AG10803 (cell line): Measurements from ENCODE around the gene MPI.

Experiments
- DNase-seq: peaks from one replicate; pipeline ENCODE4 v3.0.0; 2010; ENCODE audit warnings: low read depth
- H3K4me3 ChIP-seq: 2 replicates; pipeline ENCODE4 v1.5.1; 2011; ENCODE audit warnings: mild to moderate bottlenecking, low read length, control low read depth
- TF ChIP-seq, protein P1 (sequence below): conservative IDR thresholded peaks from 2 replicates; pipeline ENCODE4 v1.5.1; 2011; ENCODE audit warnings: mild to moderate bottlenecking, low read length, control low read depth, inconsistent platforms

MPI gene

DNA sequence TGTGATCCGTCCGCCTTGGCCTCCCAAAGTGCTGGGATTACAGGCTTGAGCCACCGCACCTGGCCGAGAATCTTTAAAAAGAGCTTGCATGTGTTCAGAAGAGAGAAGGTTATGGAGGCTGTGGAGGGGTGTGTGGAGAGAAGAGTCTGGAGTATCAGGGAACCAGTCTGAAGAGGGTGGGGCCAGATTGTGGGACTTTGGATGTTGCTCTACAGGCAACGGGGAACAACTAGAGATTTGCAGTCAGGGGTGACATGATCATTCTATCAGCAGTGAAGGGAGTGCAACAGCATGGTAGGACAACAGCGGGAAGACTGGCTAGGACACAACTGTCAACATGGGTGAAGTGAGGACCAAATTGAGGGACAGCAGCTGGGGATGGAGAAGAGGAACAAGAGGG lies 25.5 kb upstream of the MPI start:
- no peak for DNase-seq
- TF ChIP-seq, protein P1, sequence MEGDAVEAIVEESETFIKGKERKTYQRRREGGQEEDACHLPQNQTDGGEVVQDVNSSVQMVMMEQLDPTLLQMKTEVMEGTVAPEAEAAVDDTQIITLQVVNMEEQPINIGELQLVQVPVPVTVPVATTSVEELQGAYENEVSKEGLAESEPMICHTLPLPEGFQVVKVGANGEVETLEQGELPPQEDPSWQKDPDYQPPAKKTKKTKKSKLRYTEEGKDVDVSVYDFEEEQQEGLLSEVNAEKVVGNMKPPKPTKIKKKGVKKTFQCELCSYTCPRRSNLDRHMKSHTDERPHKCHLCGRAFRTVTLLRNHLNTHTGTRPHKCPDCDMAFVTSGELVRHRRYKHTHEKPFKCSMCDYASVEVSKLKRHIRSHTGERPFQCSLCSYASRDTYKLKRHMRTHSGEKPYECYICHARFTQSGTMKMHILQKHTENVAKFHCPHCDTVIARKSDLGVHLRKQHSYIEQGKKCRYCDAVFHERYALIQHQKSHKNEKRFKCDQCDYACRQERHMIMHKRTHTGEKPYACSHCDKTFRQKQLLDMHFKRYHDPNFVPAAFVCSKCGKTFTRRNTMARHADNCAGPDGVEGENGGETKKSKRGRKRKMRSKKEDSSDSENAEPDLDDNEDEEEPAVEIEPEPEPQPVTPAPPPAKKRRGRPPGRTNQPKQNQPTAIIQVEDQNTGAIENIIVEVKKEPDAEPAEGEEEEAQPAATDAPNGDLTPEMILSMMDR = no peak

DNA sequence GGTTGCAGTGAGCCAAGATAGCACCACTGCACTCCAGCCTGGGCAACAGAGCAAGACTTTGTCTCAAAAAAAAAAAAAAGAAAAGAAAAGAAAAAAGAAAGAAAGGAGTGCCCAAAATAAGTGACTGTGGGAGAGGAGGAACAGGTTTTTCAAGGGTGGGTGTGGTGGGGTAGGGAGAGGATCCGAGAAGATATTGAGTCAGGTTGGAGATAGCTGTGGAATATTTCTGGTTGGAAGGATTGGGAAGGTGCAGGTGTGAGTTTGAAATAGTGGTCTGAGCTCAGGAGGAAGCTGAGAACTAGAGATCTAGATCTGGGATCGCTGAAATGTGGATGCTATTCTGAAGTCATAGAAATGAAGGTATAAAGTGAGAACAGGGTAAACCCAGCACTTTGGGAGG lies 24.5 kb upstream of the MPI start:
- no peak for DNase-seq

More for the DNA sequence above, 25.5 kb upstream of the MPI start:
- no peak overlapping the region for H3K4me3 ChIP-seq

DNA sequence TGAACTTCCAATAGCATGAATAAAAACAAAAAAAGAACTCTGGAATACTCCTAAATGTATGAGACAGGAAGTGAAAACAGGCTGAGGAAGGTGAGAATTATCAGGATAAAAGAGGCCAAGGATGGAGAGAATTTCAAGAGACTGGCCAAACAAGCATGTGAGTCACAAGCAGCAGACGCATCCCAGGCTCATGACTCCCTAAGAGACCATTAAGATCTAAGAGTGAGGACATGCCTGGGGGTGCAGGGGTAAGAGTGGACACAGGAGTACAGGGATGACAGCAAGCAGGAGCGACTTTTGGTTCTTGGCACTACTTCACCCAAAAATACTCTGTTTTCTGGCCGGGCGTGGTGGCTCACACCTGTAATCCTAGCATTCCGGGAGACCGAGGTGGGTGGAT lies 23.8 kb upstream of the MPI start:
- DNase-seq = peak; percentile 68
- TF ChIP-seq, protein P1 = no peak
- H3K4me3 ChIP-seq = no peak overlapping the region

More for the DNA sequence above, 24.5 kb upstream of the MPI start:
- H3K4me3 ChIP-seq = no peak overlapping the region
- TF ChIP-seq, protein P1 = no peak

DNA sequence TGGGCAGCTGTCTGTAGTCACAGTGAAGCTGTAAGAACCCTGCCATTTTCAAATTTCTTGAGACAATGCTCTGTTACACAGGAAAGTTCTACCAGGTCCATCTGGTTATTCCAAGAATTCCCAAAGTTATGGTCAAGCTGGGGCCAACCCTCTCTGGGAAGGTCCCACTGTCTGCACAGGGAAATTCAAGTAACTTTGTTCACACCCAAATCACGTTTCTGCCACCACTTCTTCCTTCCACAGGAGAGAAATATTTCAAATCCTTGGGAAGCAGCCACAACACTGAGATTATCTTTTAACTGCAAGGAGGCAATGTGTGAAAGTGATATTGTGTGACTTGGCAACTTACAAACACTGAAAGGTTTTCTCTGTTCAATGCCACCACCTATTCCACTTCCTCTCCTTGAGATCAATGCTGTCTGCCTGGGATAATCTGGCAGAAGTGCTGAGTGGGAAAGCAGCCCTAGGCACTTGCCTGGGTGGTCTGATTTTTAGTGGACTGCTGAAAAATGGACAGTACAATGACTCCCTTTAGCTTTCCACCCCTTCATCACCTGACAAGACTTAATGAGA lies 22.3 kb upstream of the MPI start:
- no peak overlapping the region for H3K4me3 ChIP-seq
- TF ChIP-seq, protein P1 = no peak
- no peak for DNase-seq

DNA sequence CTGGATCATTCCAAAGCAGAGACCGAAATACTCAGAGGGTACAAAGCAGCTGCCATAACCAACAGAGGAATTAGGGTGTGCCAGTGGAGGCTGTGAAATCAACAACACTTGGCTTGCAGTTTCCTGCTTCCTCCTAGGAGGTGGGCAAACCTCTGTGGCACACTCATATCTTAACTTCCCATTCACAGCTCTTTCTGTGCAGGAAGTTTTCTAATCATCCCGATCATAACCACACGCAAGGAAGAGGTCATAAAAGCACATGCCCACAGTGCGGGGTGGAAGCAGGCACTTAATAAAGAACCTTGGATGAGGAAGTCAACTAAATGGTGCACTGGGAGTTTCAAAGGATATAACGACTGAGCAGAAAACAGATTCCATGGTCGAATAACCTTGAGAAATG lies 21.8 kb upstream of the MPI start:
- no peak overlapping the region for H3K4me3 ChIP-seq
- DNase-seq = no peak
- TF ChIP-seq, protein P1 = no peak

DNA sequence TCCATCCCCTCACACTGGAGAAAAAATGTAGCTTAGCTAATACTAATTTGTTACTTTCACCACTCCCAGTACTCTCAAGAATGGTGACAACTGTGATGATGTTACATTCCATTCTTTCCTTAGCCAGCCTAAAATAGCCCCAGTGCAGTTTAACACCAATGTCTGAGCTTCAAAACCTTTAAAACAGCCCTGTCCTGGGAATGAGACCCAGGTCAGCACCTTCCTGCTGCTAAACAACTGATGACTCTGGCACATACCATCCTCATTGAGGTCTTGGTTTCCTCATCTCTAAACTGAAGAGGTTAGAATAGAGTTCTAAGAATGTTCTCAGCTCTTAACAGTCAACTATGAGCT lies 20.5 kb upstream of the MPI start:
- DNase-seq = no peak
- TF ChIP-seq, protein P1 = no peak
- H3K4me3 ChIP-seq = no peak overlapping the region

DNA sequence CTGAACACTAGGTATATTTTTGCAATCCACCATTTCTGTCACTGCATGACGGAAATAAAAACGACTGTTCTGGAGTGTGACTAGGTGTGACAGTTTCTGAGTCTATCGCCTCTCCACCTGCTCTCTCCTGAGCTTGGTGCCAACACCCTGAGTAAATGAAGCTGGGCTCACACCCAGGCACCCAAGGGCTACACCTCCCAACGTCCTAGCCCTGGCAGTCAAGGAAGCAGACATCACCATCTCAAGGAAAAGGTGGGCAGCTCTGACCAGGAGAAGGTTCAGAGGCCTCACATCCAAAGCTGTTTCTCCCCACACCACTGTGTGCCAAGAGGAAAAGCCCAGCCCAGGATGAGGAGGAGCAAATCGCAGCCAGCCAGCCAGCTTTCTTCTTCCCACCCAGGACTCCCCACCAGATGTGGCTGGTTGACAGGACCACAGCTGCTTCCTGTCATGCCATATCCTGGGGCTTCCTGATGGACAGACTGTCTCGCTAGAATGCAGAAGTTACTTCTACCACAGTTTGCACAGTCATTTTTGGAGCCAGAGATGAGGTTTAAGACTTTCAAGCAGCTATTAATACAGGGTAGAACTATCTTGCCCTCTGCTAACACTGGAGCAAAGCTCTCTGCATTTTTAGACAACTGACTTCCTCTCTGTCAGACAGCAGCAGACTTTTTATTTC lies 20.0 kb upstream of the MPI start:
- H3K4me3 ChIP-seq = no peak overlapping the region
- TF ChIP-seq, protein P1 = no peak
- peak; percentile 50 for DNase-seq
